CD4-positive, alpha-beta T cell treated with Interferon alpha-2 for 1 hour (primary cell): Measurements from ENCODE around the gene VPS33B.

ENCODE experiments used
- DNase-seq, 2 donors: peaks; one replicate each; pipeline ENCODE4 v3.0.0-alpha.2; 2020 to 2022

The VPS33B gene

GRCh38 chr15:90970274-90970673 is 52.1 kb downstream of the VPS33B start:
- DNase-seq: no peak

- DNase-seq: no peak
These were observed 54.0 kb downstream of the VPS33B start for GRCh38 chr15:90968434-90968833.

- DNase-seq: no peak
These were observed 55.2 kb downstream of the VPS33B start for GRCh38 chr15:90967206-90967605.

GRCh38 chr15:90966262-90966661 is 56.1 kb downstream of the VPS33B start:
- DNase-seq: no peak

- no peak for DNase-seq
These were observed 60.4 kb downstream of the VPS33B start for GRCh38 chr15:90962021-90962420.

GRCh38 chr15:90960298-90961091 is 61.9 kb downstream of the VPS33B start:
- no peak for DNase-seq

- DNase-seq: no peak
These were observed 62.5 kb downstream of the VPS33B start for GRCh38 chr15:90959894-90960293.

GRCh38 chr15:90959028-90959595 is 63.3 kb downstream of the VPS33B start:
- DNase-seq: no peak

GRCh38 chr15:90957791-90958190 is 64.6 kb downstream of the VPS33B start:
- no peak for DNase-seq

- DNase-seq: no peak
These were observed 65.2 kb downstream of the VPS33B start for GRCh38 chr15:90957031-90957790.

GRCh38 chr15:90956274-90957030 is 65.9 kb downstream of the VPS33B start:
- DNase-seq: peak; percentile 68 to 71

GRCh38 chr15:90955624-90956273 is 66.6 kb downstream of the VPS33B start:
- no peak for DNase-seq

- DNase-seq: peak; percentile 90 to 91
These were observed 67.4 kb downstream of the VPS33B start, which contains the start of gene RCCD1 for GRCh38 chr15:90954712-90955623. RCCD1 (plus strand) TSS chr15:90954884; CDS start chr15:90956735, 1,851 bp downstream.

GRCh38 chr15:90953947-90954711 is 68.3 kb downstream of the VPS33B start:
- DNase-seq: no peak

- no peak for DNase-seq
These were observed 69.3 kb downstream of the VPS33B start for GRCh38 chr15:90952901-90953677.

GRCh38 chr15:90950676-90951075 is 71.7 kb downstream of the VPS33B start:
- no peak for DNase-seq

GRCh38 chr15:90949979-90950675 is 72.3 kb downstream of the VPS33B start:
- DNase-seq: no peak
